ACHN (cell line): ENCODE data around the gene ACAN.

Source experiments
- DNase-seq: peaks from one replicate; pipeline ENCODE4 v3.0.0-alpha.2; 2015
- in situ Hi-C: cut with HindIII; loops from 2 replicates; pipeline ENCODE4 v1.10.0; 2017; ENCODE audit warnings: low sequenced_read_pairs, low pct_ligation_motif_present, low pct_unique_long_range_greater_than_20kb

Gene ACAN

DNA sequence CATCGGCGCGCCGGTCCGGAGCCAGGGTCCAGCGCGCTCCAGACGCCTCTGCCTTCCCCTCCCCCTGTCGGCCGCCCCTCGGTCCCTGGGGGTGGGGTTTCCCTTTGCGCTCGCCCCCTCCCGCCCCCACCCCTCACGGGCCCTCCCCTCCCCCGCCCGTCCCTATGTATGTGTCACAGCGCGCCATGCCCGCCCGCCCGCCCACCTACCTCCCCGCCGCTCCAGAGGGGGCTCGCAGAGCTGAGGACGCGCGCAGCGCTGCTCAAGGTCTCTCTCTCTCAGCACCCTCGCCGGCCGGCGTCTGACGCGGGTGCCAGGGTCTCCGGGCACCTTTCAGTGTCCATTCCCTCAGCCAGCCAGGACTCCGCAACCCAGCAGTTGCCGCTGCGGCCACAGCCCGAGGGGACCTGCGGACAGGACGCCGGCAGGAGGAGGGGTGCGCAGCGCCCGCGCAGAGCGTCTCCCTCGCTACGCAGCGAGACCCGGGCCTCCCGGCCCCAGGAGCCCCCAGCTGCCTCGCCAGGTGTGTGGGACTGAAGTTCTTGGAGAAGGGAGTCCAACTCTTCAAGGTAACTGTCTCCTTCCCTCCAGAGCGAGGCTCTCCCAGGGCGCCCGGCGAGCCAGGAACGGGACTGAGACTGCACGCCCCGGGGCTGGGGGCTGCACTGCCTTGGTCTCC, at the start of gene ACAN:
Gene ACAN (plus strand): TSS at position 196 of the 679 bp plus-strand sequence. CDS start 32,771 bp downstream, outside the sequence.
- in situ Hi-C loops, result no loop called here
- no peak for DNase-seq

DNA sequence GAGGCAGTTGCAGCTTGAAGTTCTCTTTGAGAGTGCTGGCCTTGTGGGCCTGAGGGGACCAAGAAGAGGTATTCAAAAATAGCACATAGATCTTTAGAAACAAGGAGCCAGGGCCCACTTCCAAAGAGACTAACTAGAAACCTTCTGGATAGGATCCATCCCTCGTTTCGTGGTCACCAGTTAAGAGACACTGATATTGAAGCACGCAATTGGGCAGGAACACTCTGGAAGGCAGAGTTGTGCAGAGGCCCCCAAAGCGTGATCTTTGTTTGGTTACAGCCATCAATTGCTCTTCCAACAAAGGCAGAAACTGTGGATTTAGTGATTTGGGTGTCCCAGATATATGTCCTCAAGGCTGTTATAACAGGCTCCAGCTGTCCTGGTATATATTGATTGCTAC, 46.7 kb upstream of the ACAN start:
- DNase-seq, result no peak
- in situ Hi-C loops, result no loop called here

DNA sequence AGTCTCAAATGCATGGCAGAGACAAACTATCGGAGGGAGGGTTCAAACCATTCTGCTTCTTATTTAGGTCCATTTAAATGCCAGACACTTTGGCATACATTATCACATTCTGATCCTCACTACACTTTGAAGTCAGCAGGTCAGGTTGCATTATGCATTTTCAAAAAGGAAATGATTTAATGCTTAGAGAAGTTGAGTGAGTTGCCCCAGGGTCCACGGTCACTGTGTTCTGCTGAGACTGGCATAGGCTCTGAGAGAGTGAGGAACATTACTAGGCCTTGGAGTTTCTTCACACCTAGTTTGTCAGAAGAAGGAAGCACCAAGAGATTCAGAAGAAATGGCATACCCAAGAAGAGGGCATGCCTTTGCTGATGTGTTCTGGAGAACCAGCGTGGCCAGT, 46.3 kb upstream of the ACAN start:
- in situ Hi-C loops, result no loop called here
- no peak for DNase-seq

- no peak for DNase-seq
- in situ Hi-C loops, result no loop called here
Measured at GRCh38 chr15:88759872-88760271, 43.4 kb upstream of the ACAN start.

DNA sequence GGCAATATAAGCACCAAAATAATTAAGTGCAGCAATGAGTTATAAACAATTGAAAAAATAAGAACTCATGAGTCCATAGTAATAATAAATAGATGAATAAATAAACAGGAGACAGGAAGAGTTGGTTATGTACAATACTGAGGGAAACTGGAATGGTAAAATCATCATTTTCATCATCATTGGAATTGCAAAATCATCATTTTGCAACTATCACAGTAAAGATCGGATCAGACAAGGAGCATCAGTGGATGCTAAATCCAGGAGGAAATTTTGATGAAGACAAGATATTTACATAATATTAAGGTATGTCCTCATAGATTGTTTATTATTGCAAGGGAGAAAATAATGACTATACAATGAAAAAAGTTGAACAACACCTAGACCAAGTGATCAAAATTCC, 38.8 kb upstream of the ACAN start:
- DNase-seq, result no peak
- in situ Hi-C loops, result no loop called here

GRCh38 chr15:88765212-88765611, 38.0 kb upstream of the ACAN start:
- no peak for DNase-seq
- in situ Hi-C loops, result no loop called here

GRCh38 chr15:88769161-88769971, 33.9 kb upstream of the ACAN start:
- no peak for DNase-seq
- in situ Hi-C loops, result no loop called here

GRCh38 chr15:88775776-88776175, 27.5 kb upstream of the ACAN start:
- no peak for DNase-seq
- in situ Hi-C loops, result no loop called here

GRCh38 chr15:88776646-88777045, 26.6 kb upstream of the ACAN start:
- DNase-seq, result no peak
- in situ Hi-C loops, result no loop called here

DNA sequence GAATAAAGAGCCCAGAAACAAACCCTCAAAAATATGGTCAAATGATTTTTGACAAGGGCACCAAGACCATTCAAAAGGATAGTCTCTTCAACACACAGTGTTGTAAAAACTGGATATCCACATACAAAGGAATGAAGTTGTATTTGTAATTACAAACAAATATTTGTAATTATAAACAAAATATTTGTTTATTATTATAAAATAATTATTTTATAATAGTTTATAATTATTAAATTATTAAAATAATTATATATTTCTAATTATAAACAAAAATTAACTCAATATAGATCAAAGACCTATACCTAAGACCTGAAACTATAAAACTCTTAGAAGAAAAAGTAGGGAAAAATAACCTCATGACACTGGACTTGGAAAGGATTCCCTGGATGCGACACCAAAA, 23.3 kb upstream of the ACAN start:
- in situ Hi-C loops, result no loop called here
- DNase-seq, result no peak

- DNase-seq, result no peak
Measured at GRCh38 chr15:88782465-88782864, 20.8 kb upstream of the ACAN start.

DNA sequence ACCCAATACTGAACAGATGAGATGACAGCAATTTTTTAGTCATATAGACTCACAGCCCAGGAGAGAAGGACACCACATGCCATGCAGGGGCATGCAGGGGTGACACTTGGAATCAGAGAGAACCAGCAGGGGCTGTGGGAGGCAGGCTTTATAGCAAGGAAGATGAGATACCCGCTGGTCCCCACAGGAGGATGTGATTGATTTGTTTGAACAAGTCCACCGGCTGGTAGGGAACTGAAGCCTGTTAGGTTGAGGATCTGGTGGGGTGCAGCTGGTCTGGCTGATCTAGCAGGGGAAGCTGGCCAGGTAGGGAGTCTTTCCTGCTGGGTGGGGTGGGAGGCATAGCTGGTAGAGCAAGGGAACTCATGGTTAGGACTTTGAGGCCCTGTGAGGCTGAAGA, 18.0 kb upstream of the ACAN start:
- in situ Hi-C loops, result no loop called here
- DNase-seq, result no peak

More at GRCh38 chr15:88782465-88782864, 20.8 kb upstream of the ACAN start:
- in situ Hi-C loops, result no loop called here

GRCh38 chr15:88788036-88788435, 15.2 kb upstream of the ACAN start:
- DNase-seq, result no peak
- in situ Hi-C loops, result no loop called here

DNA sequence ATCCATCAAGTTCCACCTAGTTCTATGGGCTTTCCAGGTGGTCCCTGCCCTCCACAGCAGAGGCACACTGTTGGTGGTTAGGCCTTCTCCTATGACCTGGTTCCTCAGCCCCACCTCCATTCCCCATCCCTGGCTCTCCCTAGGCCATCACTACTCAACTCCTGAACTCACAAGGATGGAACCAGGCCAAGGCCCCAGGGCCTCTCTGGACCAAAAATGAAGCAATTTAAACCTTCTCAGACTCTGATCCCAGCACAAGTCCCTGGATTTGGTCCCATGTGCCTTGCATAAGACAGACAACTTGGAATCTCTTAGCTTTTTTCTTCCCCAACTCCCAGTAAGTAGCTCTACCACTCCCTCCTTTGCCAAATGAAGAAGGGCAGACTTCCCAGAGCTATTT, 14.4 kb upstream of the ACAN start:
- DNase-seq, result no peak
- in situ Hi-C loops, result no loop called here

- in situ Hi-C loops, result no loop called here
- no peak for DNase-seq
Measured at GRCh38 chr15:88790486-88790885, 12.8 kb upstream of the ACAN start.

- in situ Hi-C loops, result no loop called here
- no peak for DNase-seq
Measured at GRCh38 chr15:88791637-88792036, 11.6 kb upstream of the ACAN start.

- DNase-seq, result no peak
- in situ Hi-C loops, result no loop called here
Measured at GRCh38 chr15:88792342-88793282, 10.6 kb upstream of the ACAN start.

GRCh38 chr15:88794001-88794400, 9.2 kb upstream of the ACAN start:
- in situ Hi-C loops, result no loop called here
- no peak for DNase-seq
